ENCODE data around the gene CCZ1B.
"Not testable (repeated sequence)": the region's sequence is repeated elsewhere in the genome, so short reads cannot be mapped to it uniquely, and the experiment has no call there.

GRCh38 chr7:6815470-6815869, 10.6 kb downstream of the CCZ1B start:
- TF ChIP-seq, protein P1, sequence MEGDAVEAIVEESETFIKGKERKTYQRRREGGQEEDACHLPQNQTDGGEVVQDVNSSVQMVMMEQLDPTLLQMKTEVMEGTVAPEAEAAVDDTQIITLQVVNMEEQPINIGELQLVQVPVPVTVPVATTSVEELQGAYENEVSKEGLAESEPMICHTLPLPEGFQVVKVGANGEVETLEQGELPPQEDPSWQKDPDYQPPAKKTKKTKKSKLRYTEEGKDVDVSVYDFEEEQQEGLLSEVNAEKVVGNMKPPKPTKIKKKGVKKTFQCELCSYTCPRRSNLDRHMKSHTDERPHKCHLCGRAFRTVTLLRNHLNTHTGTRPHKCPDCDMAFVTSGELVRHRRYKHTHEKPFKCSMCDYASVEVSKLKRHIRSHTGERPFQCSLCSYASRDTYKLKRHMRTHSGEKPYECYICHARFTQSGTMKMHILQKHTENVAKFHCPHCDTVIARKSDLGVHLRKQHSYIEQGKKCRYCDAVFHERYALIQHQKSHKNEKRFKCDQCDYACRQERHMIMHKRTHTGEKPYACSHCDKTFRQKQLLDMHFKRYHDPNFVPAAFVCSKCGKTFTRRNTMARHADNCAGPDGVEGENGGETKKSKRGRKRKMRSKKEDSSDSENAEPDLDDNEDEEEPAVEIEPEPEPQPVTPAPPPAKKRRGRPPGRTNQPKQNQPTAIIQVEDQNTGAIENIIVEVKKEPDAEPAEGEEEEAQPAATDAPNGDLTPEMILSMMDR (IDR thresholded peaks at IDR 0.05), result not testable (repeated sequence)
- not testable (repeated sequence) for TF ChIP-seq POLR2A (IDR thresholded peaks at IDR 0.05)

All from heart left ventricle (tissue), 13 donors.